Transverse colon (tissue), 4 donors: ENCODE data around the gene FDX1. TPM values are rescaled to one million over a fixed set of nuclear protein-coding genes. Genes with fewer than 3 reads are reported as not detected.

ENCODE experiments used
- DNase-seq: peaks from one replicate; pipeline ENCODE4 v3.0.0-alpha.2; 2019
- H3K27ac ChIP-seq, 4 donors: fragments of 200-600 bp; sonication (generic); 2 replicates each; pipeline ENCODE4 v1.5.1; 2016 to 2018; ENCODE audit warnings: inconsistent platforms in 4 of 4
- H3K27me3 ChIP-seq: fragments of 200-600 bp; sonication (generic); 2 replicates; pipeline ENCODE4 v1.5.1; 2017; ENCODE audit warnings: inconsistent platforms
- H3K36me3 ChIP-seq, 4 donors: fragments of 200-600 bp; sonication (generic); 2 replicates each; pipeline ENCODE4 v1.5.1; 2017 to 2019; ENCODE audit warnings: inconsistent platforms in 4 of 4
- H3K4me1 ChIP-seq, 4 donors: fragments of 200-600 bp; sonication (generic); 2 replicates each; pipeline ENCODE4 v1.5.1; 2017 to 2020; ENCODE audit warnings: inconsistent platforms in 4 of 4
- H3K4me3 ChIP-seq, 4 donors: fragments of 200-600 bp; sonication (generic); 1 replicate in 1 of 4; 2 replicates in 3 of 4; pipeline versions ENCODE4 v1.5.1 to v1.6.1; 2017 to 2019; ENCODE audit warnings: inconsistent platforms in 4 of 4
- H3K9me3 ChIP-seq, 2 donors: fragments of 200-600 bp; sonication (generic); 2 replicates each; pipeline ENCODE4 v1.5.1; 2017 to 2019; ENCODE audit warnings: inconsistent platforms in 2 of 2
- CTCF ChIP-seq, 5 experiments: fragments of 200-600 bp in 3 of 5; fragments of 450-650 bp in 2 of 5; sonication (generic) in 3 of 5; IDR thresholded peaks; 1 replicate in 2 of 5; 2 replicates in 3 of 5; pipeline ENCODE4 v1.5.1; 2016 to 2017; ENCODE audit warnings: antibody characterized with exemption in 5 of 5, inconsistent platforms in 3 of 5, mild to moderate bottlenecking in 2 of 5, moderate library complexity in 1 of 5
- EP300 ChIP-seq: sonication (generic); formaldehyde crosslinking; IDR thresholded peaks from one replicate; pipeline ENCODE4 v1.6.1; 2017; ENCODE audit warnings: antibody characterized with exemption, low read depth
- POLR2A ChIP-seq: fragments of 450-650 bp; IDR thresholded peaks from one replicate; pipeline ENCODE4 v1.6.1; 2016; ENCODE audit warnings: antibody characterized with exemption, mild to moderate bottlenecking, moderate library complexity
- POLR2AphosphoS5 ChIP-seq, 3 donors: sonication (generic); formaldehyde crosslinking; IDR thresholded peaks; one replicate each; pipeline ENCODE4 v1.6.1; 2016; ENCODE audit warnings: antibody characterized with exemption in 3 of 3
- WGBS, 2 donors: methylation state at CpG; one replicate each; pipeline ENCODE4 v1.1.5; 2018; ENCODE audit warnings: low coverage in 1 of 2; 5-methylcytosine and 5-hydroxymethylcytosine counted together
- in situ Hi-C, 4 donors: fragments of 200-750 bp; cut with MboI; loops; one replicate each; pipeline versions ENCODE4 v1.15.0 to v1.15.1; 2017; ENCODE audit warnings: low sequenced_read_pairs in 3 of 4, low pct_ligation_motif_present in 1 of 4, low pct_unique_long_range_greater_than_20kb in 1 of 4
- intact Hi-C: fragments of 100-400 bp; cut with DNase I; formaldehyde crosslinking; loops from one replicate; pipeline ENCODE4 v1.15.1; 2023; ENCODE audit warnings: low total_unique reads
- total RNA-seq, 4 donors: library from RNA; depleted of rRNA; stranded (reverse); fragments of >200 nt; gene quantifications; one replicate each; pipeline ENCODE4 v1.1.0, GENCODE V29; 2016

The FDX1 gene
- total RNA-seq, 4 donors from 2014 or later, result 25.4 to 28.9 (median 26.8) TPM

GRCh38 chr11:110493346-110493745, 63.6 kb downstream of the FDX1 start:
- Histone ChIP-seq H3K36me3 (no peaks in the 10 kb centered on the region), H3K27ac (no peak overlapping the region), H3K27me3 (no peaks in the 10 kb centered on the region), H3K4me3 (no peak overlapping the region), H3K4me1 (no peaks in the 10 kb centered on the region), H3K9me3 (no peaks in the 10 kb centered on the region)
- intact Hi-C loops (no loop called here), in situ Hi-C loops (no loop called here)
- no peak for TF ChIP-seq POLR2AphosphoS5 (IDR thresholded peaks at IDR 0.05)
- no peak for TF ChIP-seq CTCF (IDR thresholded peaks at IDR 0.05)
- TF ChIP-seq POLR2A, result no peak
- TF ChIP-seq EP300, result no peak
- 77 to 96% methylated on average over 2 of the region's 2 CpGs for WGBS, 2 donors
- no peak for DNase-seq

- H3K9me3 ChIP-seq, result no peaks in the 10 kb centered on the region
- H3K27ac ChIP-seq, result no peak overlapping the region
- no peaks in the 10 kb centered on the region for H3K36me3 ChIP-seq
- no peaks in the 10 kb centered on the region for H3K4me1 ChIP-seq
- no peak overlapping the region for H3K4me3 ChIP-seq
- DNase-seq, result no peak
- in situ Hi-C loops (no loop called here), intact Hi-C loops (no loop called here)
- no peaks in the 10 kb centered on the region for H3K27me3 ChIP-seq
- no peak for TF ChIP-seq POLR2AphosphoS5 (IDR thresholded peaks at IDR 0.05)
- no peak for TF ChIP-seq CTCF (IDR thresholded peaks at IDR 0.05)
- no peak for TF ChIP-seq POLR2A
- no peak for TF ChIP-seq EP300
- 0 to 17% methylated on average over 1 to 2 of the region's 2 CpGs for WGBS, 2 donors
These were observed 67.7 kb downstream of the FDX1 start for GRCh38 chr11:110497231-110497978.

- no peak overlapping the region for H3K27ac ChIP-seq
- no peaks in the 10 kb centered on the region for H3K27me3 ChIP-seq
- H3K9me3 ChIP-seq, result no peaks in the 10 kb centered on the region
- no peaks in the 10 kb centered on the region for H3K4me1 ChIP-seq
- no peaks in the 10 kb centered on the region for H3K36me3 ChIP-seq
- in situ Hi-C loops (no loop called here), intact Hi-C loops (no loop called here)
- TF ChIP-seq POLR2A (no peak), POLR2AphosphoS5 (IDR thresholded peaks at IDR 0.05) (no peak), EP300 (no peak), CTCF (IDR thresholded peaks at IDR 0.05) (no peak)
- H3K4me3 ChIP-seq, result no peak overlapping the region
- 90 to 100% methylated on average over 1 to 2 of the region's 2 CpGs for WGBS, 2 donors
- no peak for DNase-seq
These were observed 71.7 kb downstream of the FDX1 start for GRCh38 chr11:110501428-110501827.

- 53 to 80% methylated on average over 4 to 9 of the region's 9 CpGs for WGBS, 2 donors
- Histone ChIP-seq H3K36me3 (no peaks in the 10 kb centered on the region), H3K27me3 (no peaks in the 10 kb centered on the region), H3K27ac (no peak overlapping the region), H3K4me1 (no peaks in the 10 kb centered on the region), H3K9me3 (no peaks in the 10 kb centered on the region), H3K4me3 (no peak overlapping the region)
- in situ Hi-C loops, result no loop called here
- intact Hi-C loops, result no loop called here
- no peak for DNase-seq
- no peak for TF ChIP-seq POLR2AphosphoS5 (IDR thresholded peaks at IDR 0.05)
These were observed 76.0 kb downstream of the FDX1 start for GRCh38 chr11:110505528-110506284.
